ENCODE measurements around the gene GPAT3.

GPAT3 gene

DNA sequence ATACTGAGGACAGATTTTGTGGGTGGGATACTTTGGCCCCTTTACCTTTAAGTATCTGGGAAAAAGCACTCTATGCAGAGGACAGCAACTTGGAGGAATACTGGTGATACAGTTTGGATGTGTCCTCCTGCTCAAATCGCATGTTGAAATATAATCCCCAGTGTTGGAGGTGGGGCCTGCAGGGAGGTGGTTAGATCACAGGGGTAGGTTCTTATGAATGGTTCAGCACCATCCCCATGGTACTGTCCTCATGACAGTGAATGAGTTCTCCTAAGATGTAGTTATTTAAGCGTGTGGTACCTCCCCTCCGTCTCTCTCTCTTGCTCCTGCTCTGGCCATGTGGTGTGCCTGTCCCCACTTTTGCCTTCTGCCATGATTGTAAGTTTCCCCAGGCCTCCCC lies 24.6 kb downstream of the GPAT3 start:
- Histone ChIP-seq H2AFZ (ENCODE audit: low read length) (no peak overlapping the region), H3K4me2 (ENCODE audit: low read length) (no peak overlapping the region), H3K4me1 (ENCODE audit: insufficient read depth, low read length, severe bottlenecking) (no peaks in the 10 kb centered on the region), H3K9me3 (ENCODE audit: low read length) (no peaks in the 10 kb centered on the region), H3F3A (ENCODE audit: insufficient read depth, low read length) (no peaks in the 10 kb centered on the region), H3K27ac (ENCODE audit: low read depth, low read length, poor library complexity, severe bottlenecking) (no peak overlapping the region), H3K9ac (ENCODE audit: low read length) (no peak overlapping the region), H3K9me2 (ENCODE audit: low read depth, low read length) (no peaks in the 10 kb centered on the region), H4K20me1 (ENCODE audit: insufficient read depth, low read length) (no peaks in the 10 kb centered on the region), H3K27me3 (ENCODE audit: insufficient read depth, low read length) (no peaks in the 10 kb centered on the region), H3K79me2 (ENCODE audit: insufficient read depth, low read length) (no peaks in the 10 kb centered on the region), H3K36me3 (ENCODE audit: insufficient read depth, low read length) (no peaks in the 10 kb centered on the region), H3K4me3 (ENCODE audit: low read depth, low read length, poor library complexity, severe bottlenecking) (no peak overlapping the region)
- TF ChIP-seq EZH2 (IDR thresholded peaks at IDR 0.05; ENCODE audit: borderline replicate concordance, low read length): no peak
- no peak for TF ChIP-seq CTCF (IDR thresholded peaks at IDR 0.05; ENCODE audit: low read length)

GRCh38 chr4:83561381-83561780 lies 25.5 kb downstream of the GPAT3 start:
- no peaks in the 10 kb centered on the region for H3K9me3 ChIP-seq (ENCODE audit: low read length)
- H3K27ac ChIP-seq (ENCODE audit: low read depth, low read length, poor library complexity, severe bottlenecking): no peak overlapping the region
- no peaks in the 10 kb centered on the region for H3K79me2 ChIP-seq (ENCODE audit: insufficient read depth, low read length)
- H3K4me3 ChIP-seq (ENCODE audit: low read depth, low read length, poor library complexity, severe bottlenecking): no peak overlapping the region
- H3K9me2 ChIP-seq (ENCODE audit: low read depth, low read length): no peaks in the 10 kb centered on the region
- no peaks in the 10 kb centered on the region for H4K20me1 ChIP-seq (ENCODE audit: insufficient read depth, low read length)
- no peaks in the 10 kb centered on the region for H3F3A ChIP-seq (ENCODE audit: insufficient read depth, low read length)
- no peaks in the 10 kb centered on the region for H3K27me3 ChIP-seq (ENCODE audit: insufficient read depth, low read length)
- no peaks in the 10 kb centered on the region for H3K4me1 ChIP-seq (ENCODE audit: insufficient read depth, low read length, severe bottlenecking)
- H2AFZ ChIP-seq (ENCODE audit: low read length): no peak overlapping the region
- H3K4me2 ChIP-seq (ENCODE audit: low read length): no peak overlapping the region
- TF ChIP-seq EZH2 (IDR thresholded peaks at IDR 0.05; ENCODE audit: borderline replicate concordance, low read length) (no peak), CTCF (IDR thresholded peaks at IDR 0.05; ENCODE audit: low read length) (no peak)
- no peaks in the 10 kb centered on the region for H3K36me3 ChIP-seq (ENCODE audit: insufficient read depth, low read length)
- H3K9ac ChIP-seq (ENCODE audit: low read length): no peak overlapping the region

GRCh38 chr4:83563998-83564397 lies 28.1 kb downstream of the GPAT3 start:
- H3K4me2 ChIP-seq (ENCODE audit: low read length): no peak overlapping the region
- H3K4me1 ChIP-seq (ENCODE audit: insufficient read depth, low read length, severe bottlenecking): no peaks in the 10 kb centered on the region

More at GRCh38 chr4:83563998-83564397, 28.1 kb downstream of the GPAT3 start:
- H3K79me2 ChIP-seq (ENCODE audit: insufficient read depth, low read length): no peaks in the 10 kb centered on the region
- H4K20me1 ChIP-seq (ENCODE audit: insufficient read depth, low read length): no peaks in the 10 kb centered on the region
- no peak overlapping the region for H2AFZ ChIP-seq (ENCODE audit: low read length)
- no peak overlapping the region for H3K27ac ChIP-seq (ENCODE audit: low read depth, low read length, poor library complexity, severe bottlenecking)
- H3K36me3 ChIP-seq (ENCODE audit: insufficient read depth, low read length): no peaks in the 10 kb centered on the region
- no peaks in the 10 kb centered on the region for H3F3A ChIP-seq (ENCODE audit: insufficient read depth, low read length)
- H3K9me2 ChIP-seq (ENCODE audit: low read depth, low read length): no peaks in the 10 kb centered on the region
- H3K9me3 ChIP-seq (ENCODE audit: low read length): no peaks in the 10 kb centered on the region
- TF ChIP-seq CTCF (IDR thresholded peaks at IDR 0.05; ENCODE audit: low read length) (no peak), EZH2 (IDR thresholded peaks at IDR 0.05; ENCODE audit: borderline replicate concordance, low read length) (no peak)
- no peaks in the 10 kb centered on the region for H3K27me3 ChIP-seq (ENCODE audit: insufficient read depth, low read length)
- H3K4me3 ChIP-seq (ENCODE audit: low read depth, low read length, poor library complexity, severe bottlenecking): no peak overlapping the region
- no peak overlapping the region for H3K9ac ChIP-seq (ENCODE audit: low read length)
